Inflammatory macrophage treated with lipopolysaccharide for 1 hour (primary cell): Measurements from ENCODE around the gene AOC3.
"Not testable (repeated sequence)": the region's sequence is repeated elsewhere in the genome, so short reads cannot be mapped to it uniquely, and the experiment has no call there.

ENCODE experiments used
- DNase-seq, 2 donors: peaks; one replicate each; pipeline ENCODE4 v3.0.0-alpha.2; 2020 to 2022

The AOC3 gene

DNA sequence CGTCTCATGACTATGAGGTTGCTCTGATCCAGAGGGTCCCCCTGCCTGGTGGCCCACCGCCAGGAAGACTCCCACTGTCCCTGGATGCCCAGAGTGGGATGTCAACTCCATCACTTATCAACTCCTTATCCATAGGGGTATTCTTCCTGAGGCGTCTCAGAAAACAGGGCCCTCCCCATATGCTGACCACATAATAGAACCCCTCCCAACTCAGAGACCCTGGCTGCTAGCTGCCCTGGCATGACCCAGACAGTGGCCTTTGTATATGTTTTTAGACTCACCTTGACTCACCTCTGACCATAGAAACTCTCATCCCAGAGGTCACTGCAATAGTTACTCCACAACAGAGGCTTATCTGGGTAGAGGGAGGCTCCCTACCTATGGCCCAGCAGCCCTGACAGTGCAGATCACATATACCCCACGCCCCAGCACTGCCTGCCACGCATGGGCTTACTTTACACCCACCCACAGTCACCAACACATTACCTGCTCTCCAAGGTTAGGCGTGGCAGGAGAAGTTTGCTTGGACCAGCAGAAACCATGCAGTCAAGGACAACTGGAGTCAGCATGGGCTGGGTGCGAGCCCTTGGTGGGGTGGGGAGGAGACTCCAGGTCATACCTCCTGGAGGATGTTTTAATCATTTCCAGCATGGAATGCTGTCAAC, 47.3 kb downstream of the AOC3 start:
- no peak for DNase-seq

DNA sequence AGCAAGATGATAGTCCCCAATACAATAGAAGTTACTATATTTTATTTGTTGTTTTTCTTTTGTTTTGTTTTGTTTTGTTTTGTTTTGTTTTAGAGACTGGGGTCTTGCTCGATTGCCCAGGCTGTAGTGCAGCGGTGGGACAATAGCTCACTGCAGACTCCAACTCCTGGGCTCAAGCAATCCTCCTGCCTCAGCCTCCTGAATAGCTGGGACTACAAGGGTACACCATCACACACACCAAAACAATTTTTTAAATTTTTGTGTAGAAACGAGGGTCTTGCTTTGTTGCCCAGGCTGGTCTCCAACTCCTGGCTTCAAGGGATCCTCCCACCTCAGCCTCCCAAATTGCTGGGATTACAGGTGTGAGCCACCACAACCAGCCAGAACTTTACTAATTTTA, 49.0 kb downstream of the AOC3 start:
- DNase-seq, result not testable (repeated sequence)

DNA sequence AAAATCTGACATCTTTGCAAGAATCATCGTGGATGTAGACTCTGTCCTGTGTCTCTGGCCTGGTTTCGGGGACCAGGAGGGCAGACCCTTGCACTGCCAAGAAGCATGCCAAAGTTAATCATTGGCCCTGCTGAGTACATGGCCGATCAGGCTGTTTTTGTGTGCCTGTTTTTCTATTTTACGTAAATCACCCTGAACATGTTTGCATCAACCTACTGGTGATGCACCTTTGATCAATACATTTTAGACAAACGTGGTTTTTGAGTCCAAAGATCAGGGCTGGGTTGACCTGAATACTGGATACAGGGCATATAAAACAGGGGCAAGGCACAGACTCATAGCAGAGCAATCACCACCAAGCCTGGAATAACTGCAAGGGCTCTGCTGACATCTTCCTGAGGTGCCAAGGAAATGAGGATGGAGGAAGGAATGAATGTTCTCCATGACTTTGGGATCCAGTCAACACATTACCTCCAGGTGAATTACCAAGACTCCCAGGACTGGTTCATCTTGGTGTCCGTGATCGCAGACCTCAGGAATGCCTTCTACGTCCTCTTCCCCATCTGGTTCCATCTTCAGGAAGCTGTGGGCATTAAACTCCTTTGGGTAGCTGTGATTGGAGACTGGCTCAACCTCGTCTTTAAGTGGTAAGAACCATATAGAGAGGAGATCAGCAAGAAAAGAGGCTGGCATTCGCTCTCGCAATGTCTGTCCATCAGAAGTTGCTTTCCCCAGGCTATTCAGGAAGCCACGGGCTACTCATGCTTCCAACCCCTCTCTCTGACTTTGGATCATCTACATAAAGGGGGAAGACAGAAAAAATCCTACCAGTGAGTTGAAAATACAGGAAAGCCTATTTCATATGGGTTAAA, 49.7 kb downstream of the AOC3 start, which contains the start of gene G6PC1:
Gene G6PC1, plus strand, starts transcription at position 340 of the 872 bp plus-strand sequence. Its CDS starts 78 bp downstream, at position 418.
- peak in 1 of 2 donors; percentile 10 for DNase-seq

GRCh38 chr17:42901535-42902229, 50.7 kb downstream of the AOC3 start:
- peak in 1 of 2 donors; percentile 58 for DNase-seq

- DNase-seq, result no peak
Observed at GRCh38 chr17:42904110-42904469, 53.1 kb downstream of the AOC3 start.

GRCh38 chr17:42906772-42907446, 55.9 kb downstream of the AOC3 start:
- no peak for DNase-seq
